Prostate gland (tissue), 2 donors: Measurements from ENCODE around the gene LYRM2.

Source experiments
- CTCF ChIP-seq, 4 experiments: fragments of 200-600 bp in 2 of 4; fragments of 450-650 bp in 2 of 4; sonication (generic) in 2 of 4; IDR thresholded peaks; 1 replicate in 3 of 4; 2 replicates in 1 of 4; pipeline ENCODE4 v1.5.1; 2016 to 2019; ENCODE audit warnings: antibody characterized with exemption in 4 of 4, mild to moderate bottlenecking in 2 of 4, moderate library complexity in 2 of 4
- POLR2A ChIP-seq: fragments of 450-650 bp; IDR thresholded peaks from one replicate; pipeline ENCODE4 v1.6.1; 2016; ENCODE audit warnings: antibody characterized with exemption, mild to moderate bottlenecking

- TF ChIP-seq POLR2A (no peak), CTCF (IDR thresholded peaks at IDR 0.05) (no peak)
Measured at GRCh38 chr6:89637960-89638319, 607 bp downstream of the LYRM2 start.
